ENCODE data around the gene SERPINA5. TPM values are rescaled to one million over a fixed set of nuclear protein-coding genes. Genes with fewer than 3 reads are reported as not detected.
"Not testable (repeated sequence)": the region's sequence is repeated elsewhere in the genome, so short reads cannot be mapped to it uniquely, and the experiment has no call there.

SERPINA5 gene
- total and polyA plus RNA-seq, 4 experiments from 2014 or later = not detected

- Histone ChIP-seq H3K9me3 (ENCODE audit: control insufficient read depth in 1 of 2, low read length in 2 of 2) (no peaks in the 10 kb centered on the region), H3K4me3 (ENCODE audit: low read length in 2 of 2) (no peak overlapping the region), H3K27ac (ENCODE audit: low read depth, low read length) (no peak overlapping the region), H3K27me3 (ENCODE audit: insufficient read depth, low read length) (no peaks in the 10 kb centered on the region), H3K36me3 (ENCODE audit: insufficient read depth, low read length) (no peaks in the 10 kb centered on the region), H3K4me1 (ENCODE audit: insufficient read depth, low read length) (no peaks in the 10 kb centered on the region)
- Mint-ChIP-seq H3K27me3 (peaks cover 0 to 6% of the 10 kb centered on the region in 2 donors), H3K9me3 (peaks cover 0 to 2% (median 0%) of the 10 kb centered on the region in 8 donors), H3K4me1 (no peaks in the 10 kb centered on the region), H3K36me3 (no peaks in the 10 kb centered on the region), H3K27ac (no peak overlapping the region), H3K4me3 (no peak overlapping the region)
- ChIA-PET POLR2A (ENCODE audit: partially characterized antibody) (no interaction called here), CTCF (ENCODE audit: partially characterized antibody) (interaction anchor here (1.6 kb wide), 1 partner anchor 23 kb away, joined by 4 read pairs; no protein-coding TSS in a partner anchor)
- DNase-seq = no peak
- intact Hi-C loops (cut with micrococcal nuclease) = no loop called here
Observed at GRCh38 chr14:94571395-94571794, 9.8 kb upstream of the SERPINA5 start.

GRCh38 chr14:94571950-94572349, 9.3 kb upstream of the SERPINA5 start:
- no peak for DNase-seq
- Mint-ChIP-seq H3K9me3 (peaks cover 0 to 2% (median 0%) of the 10 kb centered on the region in 8 donors), H3K27ac (no peak overlapping the region), H3K4me3 (no peak overlapping the region), H3K36me3 (no peaks in the 10 kb centered on the region), H3K4me1 (no peaks in the 10 kb centered on the region), H3K27me3 (peaks cover 0 to 4% of the 10 kb centered on the region in 2 donors)
- CTCF ChIA-PET (ENCODE audit: partially characterized antibody) = no interaction called here
- Histone ChIP-seq H3K36me3 (ENCODE audit: insufficient read depth, low read length) (no peaks in the 10 kb centered on the region), H3K27ac (ENCODE audit: low read depth, low read length) (no peak overlapping the region), H3K9me3 (ENCODE audit: control insufficient read depth in 1 of 2, low read length in 2 of 2) (no peaks in the 10 kb centered on the region), H3K4me3 (ENCODE audit: low read length in 2 of 2) (no peak overlapping the region), H3K27me3 (ENCODE audit: insufficient read depth, low read length) (no peaks in the 10 kb centered on the region), H3K4me1 (ENCODE audit: insufficient read depth, low read length) (no peaks in the 10 kb centered on the region)
- intact Hi-C loops (cut with micrococcal nuclease) = no loop called here
- POLR2A ChIA-PET (ENCODE audit: partially characterized antibody) = no interaction called here

DNA sequence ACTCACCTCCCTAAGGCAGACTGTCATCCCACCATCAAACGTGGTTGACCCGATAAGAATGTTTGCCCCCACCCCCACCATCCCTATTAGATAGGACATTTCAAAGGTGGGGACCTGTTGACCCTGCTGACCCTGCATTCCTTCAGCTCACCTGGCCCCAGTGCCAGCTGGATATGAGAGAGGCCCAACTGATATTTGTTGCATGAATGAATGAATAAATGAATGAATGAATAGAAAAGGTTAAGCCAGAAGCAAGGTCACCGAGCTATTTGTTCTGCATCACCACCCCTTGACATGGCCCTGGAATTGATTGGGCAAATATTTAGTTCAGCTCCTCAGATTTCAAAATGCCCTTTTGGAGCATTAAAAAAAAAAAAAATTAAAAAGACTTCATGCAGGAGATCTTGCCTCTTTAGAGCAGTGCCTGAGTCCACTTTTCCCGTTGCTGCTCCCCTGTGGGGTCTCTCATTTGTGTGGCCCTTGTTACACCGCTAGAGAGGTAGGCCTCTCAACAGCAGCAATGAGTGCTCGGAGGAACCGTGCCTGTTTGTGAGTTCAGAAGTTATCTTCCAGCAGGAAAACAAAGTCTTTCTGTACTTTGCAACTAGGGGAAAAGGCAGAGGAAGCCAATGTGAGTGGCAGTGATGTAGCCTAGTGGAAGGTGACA, 8.5 kb upstream of the SERPINA5 start:
- Histone ChIP-seq H3K36me3 (ENCODE audit: insufficient read depth, low read length) (no peaks in the 10 kb centered on the region), H3K4me3 (ENCODE audit: low read length in 2 of 2) (no peak overlapping the region), H3K27me3 (ENCODE audit: insufficient read depth, low read length) (no peaks in the 10 kb centered on the region), H3K4me1 (ENCODE audit: insufficient read depth, low read length) (no peaks in the 10 kb centered on the region), H3K27ac (ENCODE audit: low read depth, low read length) (no peak overlapping the region), H3K9me3 (ENCODE audit: control insufficient read depth in 1 of 2, low read length in 2 of 2) (no peaks in the 10 kb centered on the region)
- no peak overlapping the region for H3K27ac Mint-ChIP-seq
- CTCF ChIA-PET (ENCODE audit: partially characterized antibody) = interaction anchor here (1.1 kb wide), 1 partner anchor 24 kb away, joined by 3 read pairs; no protein-coding TSS in a partner anchor
- peaks cover 0 to 4% of the 10 kb centered on the region in 2 donors for H3K27me3 Mint-ChIP-seq
- no peaks in the 10 kb centered on the region for H3K36me3 Mint-ChIP-seq
- no peak for DNase-seq
- intact Hi-C loops (cut with micrococcal nuclease) = no loop called here
- POLR2A ChIA-PET (ENCODE audit: partially characterized antibody) = no interaction called here
- no peak overlapping the region for H3K4me3 Mint-ChIP-seq
- peaks cover 0 to 2% (median 0%) of the 10 kb centered on the region in 8 donors for H3K9me3 Mint-ChIP-seq
- H3K4me1 Mint-ChIP-seq = no peaks in the 10 kb centered on the region

- CTCF ChIA-PET (ENCODE audit: partially characterized antibody) = interaction anchor here (0.8 to 1.1 kb wide), 2 partner anchors 12 to 25 kb away, joined by 3 read pairs; partner anchors contain the start of gene SERPINA4
Observed at GRCh38 chr14:94573475-94574277, 7.5 kb upstream of the SERPINA5 start.

GRCh38 chr14:94574336-94574735, 6.9 kb upstream of the SERPINA5 start:
- Mint-ChIP-seq H3K4me3 (no peak overlapping the region), H3K27me3 (peaks cover 0 to 5% of the 10 kb centered on the region in 2 donors), H3K27ac (no peak overlapping the region), H3K4me1 (no peaks in the 10 kb centered on the region), H3K36me3 (no peaks in the 10 kb centered on the region), H3K9me3 (peaks cover 0 to 2% (median 0%) of the 10 kb centered on the region in 8 donors)
- Histone ChIP-seq H3K4me1 (ENCODE audit: insufficient read depth, low read length) (no peaks in the 10 kb centered on the region), H3K4me3 (ENCODE audit: low read length in 2 of 2) (no peak overlapping the region), H3K36me3 (ENCODE audit: insufficient read depth, low read length) (no peaks in the 10 kb centered on the region), H3K27me3 (ENCODE audit: insufficient read depth, low read length) (no peaks in the 10 kb centered on the region), H3K27ac (ENCODE audit: low read depth, low read length) (no peak overlapping the region), H3K9me3 (ENCODE audit: control insufficient read depth in 1 of 2, low read length in 2 of 2) (no peaks in the 10 kb centered on the region)
- DNase-seq = no peak
- ChIA-PET CTCF (ENCODE audit: partially characterized antibody) (no interaction called here), POLR2A (ENCODE audit: partially characterized antibody) (no interaction called here)
- intact Hi-C loops (cut with micrococcal nuclease) = no loop called here

More at GRCh38 chr14:94573475-94574277, 7.5 kb upstream of the SERPINA5 start:
- POLR2A ChIA-PET (ENCODE audit: partially characterized antibody) = no interaction called here
- no peak overlapping the region for H3K4me3 ChIP-seq (ENCODE audit: low read length in 2 of 2)
- H3K36me3 ChIP-seq (ENCODE audit: insufficient read depth, low read length) = no peaks in the 10 kb centered on the region
- Mint-ChIP-seq H3K9me3 (peaks cover 0 to 2% (median 0%) of the 10 kb centered on the region in 8 donors), H3K27me3 (peaks cover 0 to 4% of the 10 kb centered on the region in 2 donors), H3K27ac (no peak overlapping the region), H3K36me3 (no peaks in the 10 kb centered on the region), H3K4me1 (no peaks in the 10 kb centered on the region), H3K4me3 (no peak overlapping the region)
- H3K4me1 ChIP-seq (ENCODE audit: insufficient read depth, low read length) = no peaks in the 10 kb centered on the region
- H3K27me3 ChIP-seq (ENCODE audit: insufficient read depth, low read length) = no peaks in the 10 kb centered on the region
- no peak for DNase-seq
- no peaks in the 10 kb centered on the region for H3K9me3 ChIP-seq (ENCODE audit: control insufficient read depth in 1 of 2, low read length in 2 of 2)
- H3K27ac ChIP-seq (ENCODE audit: low read depth, low read length) = no peak overlapping the region
- intact Hi-C loops (cut with micrococcal nuclease) = no loop called here

- Mint-ChIP-seq H3K4me3 (no peak overlapping the region), H3K9me3 (peaks cover 0 to 2% (median 0%) of the 10 kb centered on the region in 8 donors), H3K27ac (no peak overlapping the region), H3K4me1 (no peaks in the 10 kb centered on the region), H3K36me3 (no peaks in the 10 kb centered on the region), H3K27me3 (peaks cover 0 to 3% of the 10 kb centered on the region in 2 donors)
- CTCF ChIA-PET (ENCODE audit: partially characterized antibody) = no interaction called here
- Histone ChIP-seq H3K36me3 (ENCODE audit: insufficient read depth, low read length) (no peaks in the 10 kb centered on the region), H3K27ac (ENCODE audit: low read depth, low read length) (no peak overlapping the region), H3K4me3 (ENCODE audit: low read length in 2 of 2) (no peak overlapping the region), H3K4me1 (ENCODE audit: insufficient read depth, low read length) (no peaks in the 10 kb centered on the region), H3K27me3 (ENCODE audit: insufficient read depth, low read length) (no peaks in the 10 kb centered on the region), H3K9me3 (ENCODE audit: control insufficient read depth in 1 of 2, low read length in 2 of 2) (no peaks in the 10 kb centered on the region)
- no peak for DNase-seq
- intact Hi-C loops (cut with micrococcal nuclease) = no loop called here
- POLR2A ChIA-PET (ENCODE audit: partially characterized antibody) = no interaction called here
Observed at GRCh38 chr14:94575730-94576585, 5.3 kb upstream of the SERPINA5 start.

DNA sequence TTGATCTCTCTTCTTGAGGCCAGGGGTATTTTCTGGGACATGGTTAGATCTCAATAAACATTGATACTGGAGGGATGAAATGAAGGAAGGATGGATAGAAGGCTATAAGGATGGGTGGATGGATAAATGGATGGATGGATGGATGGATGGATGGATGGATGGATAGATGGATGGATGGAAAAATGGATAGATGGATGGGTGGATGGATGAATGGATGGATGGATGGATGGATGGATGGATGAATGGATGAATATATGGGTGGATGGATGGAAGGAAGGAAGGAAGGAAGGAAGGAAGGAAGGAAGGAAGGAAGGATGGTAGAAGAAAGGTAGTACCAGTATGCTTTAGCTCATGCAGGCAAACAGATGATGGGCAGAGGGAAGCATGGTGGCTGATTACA, 3.8 kb upstream of the SERPINA5 start:
- POLR2A ChIA-PET (ENCODE audit: partially characterized antibody); H3K27me3 Mint-ChIP-seq; H3K4me3 Mint-ChIP-seq; H3K27ac Mint-ChIP-seq; H3K4me1 ChIP-seq (ENCODE audit: insufficient read depth, low read length); H3K9me3 Mint-ChIP-seq; H3K9me3 ChIP-seq (ENCODE audit: control insufficient read depth in 1 of 2, low read length in 2 of 2); H3K4me1 Mint-ChIP-seq; H3K36me3 Mint-ChIP-seq; H3K4me3 ChIP-seq (ENCODE audit: low read length in 2 of 2); intact Hi-C loops (cut with micrococcal nuclease); H3K27me3 ChIP-seq (ENCODE audit: insufficient read depth, low read length); H3K27ac ChIP-seq (ENCODE audit: low read depth, low read length); CTCF ChIA-PET (ENCODE audit: partially characterized antibody); H3K36me3 ChIP-seq (ENCODE audit: insufficient read depth, low read length); DNase-seq: not testable (repeated sequence)

All from CD4-positive, alpha-beta memory T cell (primary cell).